ENCODE measurements around the gene C9orf50.

DNA sequence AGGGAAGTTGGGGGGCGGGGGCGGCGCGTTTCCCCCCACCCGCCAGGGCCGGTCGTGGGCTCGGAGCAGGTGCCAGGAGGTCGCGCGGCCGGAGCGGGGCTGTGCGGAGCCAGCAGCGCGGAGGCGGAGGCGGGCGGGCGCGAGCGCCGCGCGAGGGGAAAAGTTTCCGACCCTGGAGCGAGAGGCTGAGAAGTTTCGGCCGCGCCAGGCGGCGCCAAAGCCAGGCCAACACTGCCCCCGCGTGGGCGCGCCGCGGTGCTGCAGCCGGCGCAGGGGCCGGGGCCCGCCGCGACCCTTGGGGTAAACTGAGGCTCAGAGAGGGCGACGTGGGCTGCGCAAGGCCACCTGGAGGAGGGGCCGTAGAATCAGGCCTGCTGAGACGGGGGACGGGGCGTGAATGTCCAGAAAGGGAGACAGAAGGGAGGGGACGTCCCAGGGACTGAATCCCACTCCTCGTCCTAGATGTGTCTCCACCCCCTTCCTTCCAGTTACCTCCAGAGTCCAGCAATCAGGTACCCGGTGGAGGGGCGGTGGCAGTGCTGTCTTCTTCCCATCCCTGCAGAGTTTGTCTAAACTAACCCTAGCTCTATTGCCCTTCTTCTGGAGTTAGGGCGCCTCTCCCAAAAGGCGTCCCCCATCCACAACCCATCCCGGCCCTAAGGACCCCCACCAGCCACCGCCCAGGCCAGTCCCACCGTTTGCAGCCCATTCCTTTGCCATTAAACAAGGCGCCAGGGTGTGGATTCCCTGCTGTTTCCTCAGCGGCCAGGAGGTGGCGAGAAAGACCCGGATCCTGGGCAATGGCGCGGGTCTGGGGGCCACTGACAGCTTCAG is 10.2 kb downstream of the C9orf50 start:
- no peak for TF ChIP-seq POLR2A (IDR thresholded peaks at IDR 0.05)
- TF ChIP-seq, protein P1, sequence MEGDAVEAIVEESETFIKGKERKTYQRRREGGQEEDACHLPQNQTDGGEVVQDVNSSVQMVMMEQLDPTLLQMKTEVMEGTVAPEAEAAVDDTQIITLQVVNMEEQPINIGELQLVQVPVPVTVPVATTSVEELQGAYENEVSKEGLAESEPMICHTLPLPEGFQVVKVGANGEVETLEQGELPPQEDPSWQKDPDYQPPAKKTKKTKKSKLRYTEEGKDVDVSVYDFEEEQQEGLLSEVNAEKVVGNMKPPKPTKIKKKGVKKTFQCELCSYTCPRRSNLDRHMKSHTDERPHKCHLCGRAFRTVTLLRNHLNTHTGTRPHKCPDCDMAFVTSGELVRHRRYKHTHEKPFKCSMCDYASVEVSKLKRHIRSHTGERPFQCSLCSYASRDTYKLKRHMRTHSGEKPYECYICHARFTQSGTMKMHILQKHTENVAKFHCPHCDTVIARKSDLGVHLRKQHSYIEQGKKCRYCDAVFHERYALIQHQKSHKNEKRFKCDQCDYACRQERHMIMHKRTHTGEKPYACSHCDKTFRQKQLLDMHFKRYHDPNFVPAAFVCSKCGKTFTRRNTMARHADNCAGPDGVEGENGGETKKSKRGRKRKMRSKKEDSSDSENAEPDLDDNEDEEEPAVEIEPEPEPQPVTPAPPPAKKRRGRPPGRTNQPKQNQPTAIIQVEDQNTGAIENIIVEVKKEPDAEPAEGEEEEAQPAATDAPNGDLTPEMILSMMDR (IDR thresholded peaks at IDR 0.05) = peak; percentile 73 to 85 (median 82)
- TF ChIP-seq POLR2AphosphoS5 (IDR thresholded peaks at IDR 0.05) = peak in 1 of 4 donors; percentile 17
- TF ChIP-seq EP300 (IDR thresholded peaks at IDR 0.05) = no peak

All from sigmoid colon (tissue), 4 donors.